HG03457 (cell line): ENCODE results near the gene ZCCHC7.
A peak's percentile ranks its signal among the peaks of the same experiment; 100 is the strongest.
"Not testable (repeated sequence)": the region's sequence is repeated elsewhere in the genome, so short reads cannot be mapped to it uniquely, and the experiment has no call there.

Experiments used
- ATAC-seq: cut with Tn5 transposase; IDR thresholded peaks from one replicate; pipeline ENCODE4 v1.9.1; 2021; ENCODE audit warnings: moderate number of reproducible peaks; ENCODE audit not compliant: unreplicated experiment

The ZCCHC7 gene

GRCh38 chr9:37390759-37391158, 270.4 kb downstream of the ZCCHC7 start:
- peak; percentile 77 for ATAC-seq

GRCh38 chr9:37392272-37392671, 271.9 kb downstream of the ZCCHC7 start:
- no peak for ATAC-seq

- no peak for ATAC-seq
Measured at GRCh38 chr9:37395229-37395628, 274.9 kb downstream of the ZCCHC7 start.

GRCh38 chr9:37395663-37396062, 275.3 kb downstream of the ZCCHC7 start:
- ATAC-seq = no peak

- not testable (repeated sequence) for ATAC-seq
Measured at GRCh38 chr9:37397948-37398347, 277.6 kb downstream of the ZCCHC7 start.

GRCh38 chr9:37398464-37399025, 278.2 kb downstream of the ZCCHC7 start:
- ATAC-seq = no peak

- ATAC-seq = no peak
Measured at GRCh38 chr9:37399336-37399735, 279.0 kb downstream of the ZCCHC7 start.

GRCh38 chr9:37404590-37404989, 284.2 kb downstream of the ZCCHC7 start:
- no peak for ATAC-seq

- ATAC-seq = no peak
Measured at GRCh38 chr9:37405350-37405749, 285.0 kb downstream of the ZCCHC7 start.

GRCh38 chr9:37405764-37406380, 285.5 kb downstream of the ZCCHC7 start:
- no peak for ATAC-seq

- ATAC-seq = no peak
Measured at GRCh38 chr9:37406603-37407401, 286.4 kb downstream of the ZCCHC7 start.

GRCh38 chr9:37407468-37407867, 287.1 kb downstream of the ZCCHC7 start:
- ATAC-seq = no peak
